Measurements from ENCODE around the gene PXMP4. TPM values are rescaled to one million over a fixed set of nuclear protein-coding genes. Genes with fewer than 3 reads are reported as not detected.

PXMP4 gene
- total and polyA plus RNA-seq, 9 of the 15 experiments (the other 6 are each of a cell fraction or from before 2014, with no cell fraction given): 4.8 to 29.1 (median 6.8) TPM

- TF ChIP-seq ZFX (CRISPR knock-in tag; IDR thresholded peaks at IDR 0.05): 0 out of 2 replicates have a peak, but pooled peaks have one; percentile 57
- TF ChIP-seq FOXM1 (IDR thresholded peaks at IDR 0.05; ENCODE audit: low read depth): no peak
- TF ChIP-seq FOXM1 (CRISPR knock-in tag; IDR thresholded peaks at IDR 0.05; ENCODE audit: low read depth): 0 out of 2 replicates have a peak, but pooled peaks have one; percentile 21
- TF ChIP-seq ZNF707 (CRISPR knock-in tag; conservative IDR thresholded peaks at IDR 0.05): no peak
- peak; percentile 51; the same call in 1 of the 2 replicates for TF ChIP-seq NKRF (IDR thresholded peaks at IDR 0.05; ENCODE audit: borderline replicate concordance)
- TF ChIP-seq HCFC1 (IDR thresholded peaks at IDR 0.05; ENCODE audit: low read depth, low read length): peak; percentile 56
- no peak for TF ChIP-seq HMBOX1 (IDR thresholded peaks at IDR 0.05)
- TF ChIP-seq CLOCK (CRISPR knock-in tag; IDR thresholded peaks at IDR 0.05; ENCODE audit: borderline replicate concordance): no peak
- TF ChIP-seq ZNF449 (CRISPR knock-in tag; IDR thresholded peaks at IDR 0.05): no peak
- TF ChIP-seq MLX (CRISPR knock-in tag; conservative IDR thresholded peaks at IDR 0.05): no peak
- TF ChIP-seq ZNF133 (CRISPR knock-in tag; IDR thresholded peaks at IDR 0.05): no peak
- peak; percentile 34 for TF ChIP-seq ETV1 (tag; conservative IDR thresholded peaks at IDR 0.05; ENCODE audit: low read depth)
- TF ChIP-seq RCOR1 (IDR thresholded peaks at IDR 0.05; ENCODE audit: borderline replicate concordance in 1 of 2, low read depth in 2 of 2, low read length in 2 of 2): 0 out of 4 replicates have a peak, but pooled peaks of 1 of the 2 experiments have one; percentile 5
- TF ChIP-seq MCM3 (IDR thresholded peaks at IDR 0.05): no peak
- peak; percentile 18 for TF ChIP-seq SAP30 (IDR thresholded peaks at IDR 0.05; ENCODE audit: borderline replicate concordance, insufficient read depth, low read depth, low read length, poor library complexity, severe bottlenecking)
- peak; percentile 31; the same call in 1 of the 2 replicates for TF ChIP-seq ZBTB17 (CRISPR knock-in tag; IDR thresholded peaks at IDR 0.05)
- no peak for TF ChIP-seq STAT5A (IDR thresholded peaks at IDR 0.05; ENCODE audit: borderline replicate concordance, low read length)
- TF ChIP-seq ZNF143 (CRISPR knock-in tag; IDR thresholded peaks at IDR 0.05): 0 out of 2 replicates have a peak, but pooled peaks have one; percentile 6
Observed at GRCh38 chr20:33663161-33664084, 56.7 kb downstream of the PXMP4 start (continued).
